Keratinocyte (primary cell): ENCODE measurements around the gene DIP2C. TPM values are rescaled to one million over a fixed set of nuclear protein-coding genes. Genes with fewer than 3 reads are reported as not detected.

Experiments used
- DNase-seq: peaks from one replicate; pipeline ENCODE4 v3.0.0-alpha.2; 2011; ENCODE audit warnings: low read depth, missing footprints, low spot score
- FAIRE-seq: peaks from 2 replicates; lab custom pipeline; 2011; peaks lifted over from hg19 to GRCh38; lab: Jason Lieb, UNC
- H2AFZ ChIP-seq: 2 replicates; pipeline ENCODE4 v1.6.0; 2012; ENCODE audit warnings: low read length, control low read depth, inconsistent platforms; ENCODE audit not compliant: control insufficient read depth
- H3K27ac ChIP-seq: 2 replicates; pipeline ENCODE4 v1.5.1; 2011; ENCODE audit warnings: low read length; ENCODE audit not compliant: control insufficient read depth, insufficient read depth
- H3K27me3 ChIP-seq: 3 replicates; pipeline ENCODE4 v1.6.0; 2011; ENCODE audit warnings: low read length; ENCODE audit not compliant: control insufficient read depth, insufficient read depth; ENCODE audit errors: extremely low read depth
- H3K36me3 ChIP-seq, 2 experiments: 2 replicates in 1 of 2; 3 replicates in 1 of 2; pipeline ENCODE4 v1.5.1; 2011; ENCODE audit warnings: low read length in 2 of 2, mild to moderate bottlenecking in 1 of 2; ENCODE audit not compliant: control insufficient read depth in 2 of 2, insufficient read depth in 2 of 2; ENCODE audit errors: extremely low read depth in 1 of 2
- H3K4me1 ChIP-seq: 3 replicates; pipeline ENCODE4 v1.5.1; 2011; ENCODE audit warnings: low read length; ENCODE audit not compliant: control insufficient read depth, insufficient read depth; ENCODE audit errors: extremely low read depth
- H3K4me2 ChIP-seq: 3 replicates; pipeline ENCODE4 v1.6.0; 2011; ENCODE audit warnings: low read depth, low read length; ENCODE audit not compliant: control insufficient read depth, insufficient read depth; ENCODE audit errors: extremely low read depth
- H3K4me3 ChIP-seq, 3 experiments: fragments of 200-600 bp in 1 of 3; sonication (generic) in 1 of 3; 2 replicates in 2 of 3; 3 replicates in 1 of 3; pipeline ENCODE4 v1.5.1; 2011 to 2016; ENCODE audit warnings: low read length in 3 of 3, mild to moderate bottlenecking in 3 of 3, control low read depth in 2 of 3, inconsistent platforms in 1 of 3, low read depth in 1 of 3, mixed read lengths in 1 of 3, mixed run types in 1 of 3, moderate library complexity in 1 of 3; ENCODE audit not compliant: control insufficient read depth in 2 of 3, insufficient read depth in 2 of 3; ENCODE audit errors: extremely low read depth in 1 of 3
- H3K79me2 ChIP-seq: 2 replicates; pipeline ENCODE4 v1.6.0; 2012; ENCODE audit warnings: low read length; ENCODE audit not compliant: control insufficient read depth, insufficient read depth
- H3K9ac ChIP-seq: 3 replicates; pipeline ENCODE4 v1.6.0; 2011; ENCODE audit warnings: low read length; ENCODE audit not compliant: control insufficient read depth, insufficient read depth; ENCODE audit errors: extremely low read depth
- H3K9me1 ChIP-seq: 3 replicates; pipeline ENCODE4 v1.6.0; 2011; ENCODE audit warnings: low read length; ENCODE audit not compliant: control insufficient read depth, insufficient read depth; ENCODE audit errors: extremely low read depth
- H3K9me3 ChIP-seq: 2 replicates; pipeline ENCODE4 v1.5.1; 2012; ENCODE audit warnings: low read depth, low read length; ENCODE audit not compliant: control insufficient read depth
- H4K20me1 ChIP-seq: 3 replicates; pipeline ENCODE4 v1.6.0; 2011; ENCODE audit warnings: low read length; ENCODE audit not compliant: control insufficient read depth, insufficient read depth; ENCODE audit errors: extremely low read depth
- EZH2 ChIP-seq: IDR thresholded peaks from one replicate; pipeline ENCODE4 v1.6.1; 2012; ENCODE audit warnings: inconsistent platforms, mild to moderate bottlenecking, low read length, moderate library complexity
- dilution Hi-C: fragments of 300-500 bp; cut with MboI; formaldehyde crosslinking; loops from one replicate; pipeline ENCODE4 v1.7.0; 2020; ENCODE audit warnings: low sequenced_read_pairs; ENCODE audit not compliant: extremely low pct_ligation_motif_present
- polyA plus RNA-seq, 5 experiments: library from polyadenylated mRNA; depleted of rRNA in 3 of 5; stranded (reverse) in 3 of 5; stranded (forward) in 1 of 5; unstranded in 1 of 5; fragments of >200 nt; gene quantifications; 1 replicate in 1 of 5; 2 replicates in 3 of 5; 3 replicates in 1 of 5; pipeline versions ENCODE4 v1.2.1 to v1.2.3, GENCODE V29; 2011 to 2012; ENCODE audit warnings: missing spikeins in 2 of 5, low read depth in 1 of 5, low replicate concordance in 1 of 5
- TF ChIP-seq, protein P1 (sequence below), 3 experiments: IDR thresholded peaks in 1 of 3; conservative IDR thresholded peaks in 1 of 3; optimal IDR thresholded peaks in 1 of 3; 2 replicates in 2 of 3; 3 replicates in 1 of 3; pipeline versions ENCODE3 to v1.5.1; 2011; ENCODE audit warnings: low read length in 3 of 3, mild to moderate bottlenecking in 3 of 3, moderate library complexity in 2 of 3, control low read depth in 1 of 3, inconsistent platforms in 1 of 3; ENCODE audit not compliant: insufficient read depth in 2 of 3; ENCODE audit errors: extremely low read depth in 1 of 3

The DIP2C gene
- polyA plus RNA-seq, 1 donor (not counting 4 experiments of a cell fraction or from before 2014, with no cell fraction given), result 1.3 TPM

- TF ChIP-seq, protein P1, sequence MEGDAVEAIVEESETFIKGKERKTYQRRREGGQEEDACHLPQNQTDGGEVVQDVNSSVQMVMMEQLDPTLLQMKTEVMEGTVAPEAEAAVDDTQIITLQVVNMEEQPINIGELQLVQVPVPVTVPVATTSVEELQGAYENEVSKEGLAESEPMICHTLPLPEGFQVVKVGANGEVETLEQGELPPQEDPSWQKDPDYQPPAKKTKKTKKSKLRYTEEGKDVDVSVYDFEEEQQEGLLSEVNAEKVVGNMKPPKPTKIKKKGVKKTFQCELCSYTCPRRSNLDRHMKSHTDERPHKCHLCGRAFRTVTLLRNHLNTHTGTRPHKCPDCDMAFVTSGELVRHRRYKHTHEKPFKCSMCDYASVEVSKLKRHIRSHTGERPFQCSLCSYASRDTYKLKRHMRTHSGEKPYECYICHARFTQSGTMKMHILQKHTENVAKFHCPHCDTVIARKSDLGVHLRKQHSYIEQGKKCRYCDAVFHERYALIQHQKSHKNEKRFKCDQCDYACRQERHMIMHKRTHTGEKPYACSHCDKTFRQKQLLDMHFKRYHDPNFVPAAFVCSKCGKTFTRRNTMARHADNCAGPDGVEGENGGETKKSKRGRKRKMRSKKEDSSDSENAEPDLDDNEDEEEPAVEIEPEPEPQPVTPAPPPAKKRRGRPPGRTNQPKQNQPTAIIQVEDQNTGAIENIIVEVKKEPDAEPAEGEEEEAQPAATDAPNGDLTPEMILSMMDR (optimal IDR thresholded peaks at IDR 0.05 in 1 of 3, IDR thresholded peaks at IDR 0.05 in 1 of 3, conservative IDR thresholded peaks at IDR 0.05 in 1 of 3; ENCODE audit: extremely low read depth in 1 of 3, insufficient read depth in 2 of 3, low read length in 3 of 3), result no peak
- TF ChIP-seq EZH2, result no peak
Measured at GRCh38 chr10:344582-345200, 344.8 kb downstream of the DIP2C start.

GRCh38 chr10:343231-344220 lies 345.9 kb downstream of the DIP2C start:
- peaks cover 0 to 2% of the 10 kb centered on the region in 2 experiments for H3K36me3 ChIP-seq
- dilution Hi-C loops, result no loop called here
- no peak for DNase-seq

More at GRCh38 chr10:344582-345200, 344.8 kb downstream of the DIP2C start:
- H2AFZ ChIP-seq, result no peak overlapping the region
- H3K79me2 ChIP-seq, result no peaks in the 10 kb centered on the region
- H3K9ac ChIP-seq, result no peak overlapping the region
- DNase-seq (no peak), FAIRE-seq (no peak)
- H3K36me3 ChIP-seq, result peaks cover 0 to 2% of the 10 kb centered on the region in 2 experiments
- H3K4me2 ChIP-seq, result no peak overlapping the region
- H3K9me3 ChIP-seq, result no peaks in the 10 kb centered on the region
- no peak overlapping the region for H3K27ac ChIP-seq
- H3K27me3 ChIP-seq, result no peaks in the 10 kb centered on the region
- H4K20me1 ChIP-seq, result no peaks in the 10 kb centered on the region
- H3K4me3 ChIP-seq, result no peak overlapping the region
- H3K4me1 ChIP-seq, result no peaks in the 10 kb centered on the region
- dilution Hi-C loops, result no loop called here
- H3K9me1 ChIP-seq, result no peaks in the 10 kb centered on the region

More at GRCh38 chr10:343231-344220, 345.9 kb downstream of the DIP2C start:
- no peaks in the 10 kb centered on the region for H3K27me3 ChIP-seq
- H2AFZ ChIP-seq, result no peak overlapping the region
- no peak for FAIRE-seq
- no peak for TF ChIP-seq EZH2
- TF ChIP-seq, protein P1 (optimal IDR thresholded peaks at IDR 0.05 in 1 of 3, IDR thresholded peaks at IDR 0.05 in 1 of 3, conservative IDR thresholded peaks at IDR 0.05 in 1 of 3; ENCODE audit: extremely low read depth in 1 of 3, insufficient read depth in 2 of 3, low read length in 3 of 3), result no peak
- H3K4me2 ChIP-seq, result no peak overlapping the region
- H3K9me3 ChIP-seq, result no peaks in the 10 kb centered on the region
- H3K9me1 ChIP-seq, result no peaks in the 10 kb centered on the region
- H4K20me1 ChIP-seq, result no peaks in the 10 kb centered on the region
- H3K79me2 ChIP-seq, result no peaks in the 10 kb centered on the region
- peaks cover 11% of the 10 kb centered on the region for H3K4me1 ChIP-seq
- no peak overlapping the region for H3K27ac ChIP-seq
- no peak overlapping the region for H3K9ac ChIP-seq
- H3K4me3 ChIP-seq, result no peak overlapping the region
